ENCODE measurements around the gene CASP14. TPM values are rescaled to one million over a fixed set of nuclear protein-coding genes. Genes with fewer than 3 reads are reported as not detected.

Gene CASP14, protein sequence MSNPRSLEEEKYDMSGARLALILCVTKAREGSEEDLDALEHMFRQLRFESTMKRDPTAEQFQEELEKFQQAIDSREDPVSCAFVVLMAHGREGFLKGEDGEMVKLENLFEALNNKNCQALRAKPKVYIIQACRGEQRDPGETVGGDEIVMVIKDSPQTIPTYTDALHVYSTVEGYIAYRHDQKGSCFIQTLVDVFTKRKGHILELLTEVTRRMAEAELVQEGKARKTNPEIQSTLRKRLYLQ
- not detected for total RNA-seq

DNA sequence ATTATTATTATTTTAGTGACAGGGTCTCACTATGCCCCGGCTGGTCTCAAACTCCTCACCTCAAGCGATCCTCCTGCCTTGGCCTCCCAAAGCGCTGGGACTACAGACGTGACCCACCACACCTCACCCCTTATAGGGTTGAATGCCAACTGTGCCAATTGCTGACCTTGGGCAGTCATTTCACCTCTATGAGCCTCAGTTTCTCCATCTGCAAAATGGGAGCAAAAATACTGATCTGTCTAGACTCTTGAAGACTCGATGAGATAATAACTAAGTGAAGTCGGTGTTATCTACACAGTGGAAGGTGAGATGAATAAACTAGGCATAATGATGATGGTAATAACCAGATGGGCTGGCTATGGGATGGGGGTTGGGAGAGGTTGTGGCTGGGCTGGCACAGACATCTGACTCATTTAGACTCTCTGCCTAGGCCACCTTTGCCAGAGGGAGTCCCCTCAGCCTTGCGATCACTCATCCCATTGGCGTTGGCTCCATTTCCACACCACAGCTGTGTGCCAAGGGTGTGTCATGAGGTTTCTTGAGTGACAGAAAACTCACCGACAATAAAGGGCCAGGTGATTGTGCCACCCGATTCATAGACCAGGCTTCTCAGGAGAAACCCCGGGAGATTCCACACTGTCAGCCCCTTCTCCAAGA, at the start of gene CASP14:
TSS of gene CASP14 (plus strand) at position 596 of the 657 bp plus-strand sequence. CDS start 2,772 bp downstream, outside the sequence.
- H3K9me3 ChIP-seq: no peaks in the 10 kb centered on the region
- H3K27ac ChIP-seq: no peak within 1 kb of the TSS
- no peaks in the 10 kb centered on the region for H3K4me1 ChIP-seq
- no peak within 1 kb of the TSS for H3K4me3 ChIP-seq
- TF ChIP-seq POLR2AphosphoS5 (IDR thresholded peaks at IDR 0.05): no peak
- no peak for TF ChIP-seq EP300 (IDR thresholded peaks at IDR 0.05; ENCODE audit: low read depth)
- TF ChIP-seq POLR2A (IDR thresholded peaks at IDR 0.05): no peak
- TF ChIP-seq, protein P1, sequence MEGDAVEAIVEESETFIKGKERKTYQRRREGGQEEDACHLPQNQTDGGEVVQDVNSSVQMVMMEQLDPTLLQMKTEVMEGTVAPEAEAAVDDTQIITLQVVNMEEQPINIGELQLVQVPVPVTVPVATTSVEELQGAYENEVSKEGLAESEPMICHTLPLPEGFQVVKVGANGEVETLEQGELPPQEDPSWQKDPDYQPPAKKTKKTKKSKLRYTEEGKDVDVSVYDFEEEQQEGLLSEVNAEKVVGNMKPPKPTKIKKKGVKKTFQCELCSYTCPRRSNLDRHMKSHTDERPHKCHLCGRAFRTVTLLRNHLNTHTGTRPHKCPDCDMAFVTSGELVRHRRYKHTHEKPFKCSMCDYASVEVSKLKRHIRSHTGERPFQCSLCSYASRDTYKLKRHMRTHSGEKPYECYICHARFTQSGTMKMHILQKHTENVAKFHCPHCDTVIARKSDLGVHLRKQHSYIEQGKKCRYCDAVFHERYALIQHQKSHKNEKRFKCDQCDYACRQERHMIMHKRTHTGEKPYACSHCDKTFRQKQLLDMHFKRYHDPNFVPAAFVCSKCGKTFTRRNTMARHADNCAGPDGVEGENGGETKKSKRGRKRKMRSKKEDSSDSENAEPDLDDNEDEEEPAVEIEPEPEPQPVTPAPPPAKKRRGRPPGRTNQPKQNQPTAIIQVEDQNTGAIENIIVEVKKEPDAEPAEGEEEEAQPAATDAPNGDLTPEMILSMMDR (IDR thresholded peaks at IDR 0.05): no peak
- in situ Hi-C loops (cut with MboI; ENCODE audit: low pct_ligation_motif_present in 1 of 4, low pct_unique_long_range_greater_than_20kb in 1 of 4, low sequenced_read_pairs in 3 of 4): no loop called here
- H3K27me3 ChIP-seq: peaks cover 2% of the 10 kb centered on the region
- intact Hi-C loops (cut with DNase I; ENCODE audit: low total_unique reads): no loop called here
- no peaks in the 10 kb centered on the region for H3K36me3 ChIP-seq
- 84 to 89% methylated on average over 3 to 11 of the region's 11 CpGs for WGBS, 2 donors (ENCODE audit: low coverage in 1 of 2)
- no peak for DNase-seq

DNA sequence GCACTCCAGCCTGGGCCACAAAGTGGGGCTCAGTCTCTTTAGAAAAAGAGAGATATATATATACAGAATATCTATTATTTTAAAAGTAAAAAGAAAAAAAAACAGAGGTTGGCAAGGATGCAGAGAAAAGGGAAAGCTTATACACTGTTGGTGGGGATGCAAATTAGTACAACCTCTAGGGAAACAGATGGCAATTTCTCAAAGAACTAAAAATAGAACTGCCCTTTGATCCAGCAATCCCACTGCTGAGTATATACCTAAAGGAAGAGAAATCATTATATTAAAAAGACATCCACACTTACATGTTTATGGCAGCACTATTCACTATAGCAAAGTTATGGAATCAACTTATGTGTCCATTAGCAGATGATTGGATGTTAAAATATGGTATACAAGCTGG, 41.0 kb upstream of the CASP14 start:
- Histone ChIP-seq H3K9me3 (no peaks in the 10 kb centered on the region), H3K27ac (no peak overlapping the region), H3K4me1 (no peaks in the 10 kb centered on the region), H3K36me3 (no peaks in the 10 kb centered on the region), H3K4me3 (no peak overlapping the region), H3K27me3 (peaks cover 43% of the 10 kb centered on the region)
- in situ Hi-C loops (cut with MboI; ENCODE audit: low pct_ligation_motif_present in 1 of 4, low pct_unique_long_range_greater_than_20kb in 1 of 4, low sequenced_read_pairs in 3 of 4) (no loop called here), intact Hi-C loops (cut with DNase I; ENCODE audit: low total_unique reads) (no loop called here)
- no peak for DNase-seq
- no peak for TF ChIP-seq POLR2AphosphoS5 (IDR thresholded peaks at IDR 0.05)

DNA sequence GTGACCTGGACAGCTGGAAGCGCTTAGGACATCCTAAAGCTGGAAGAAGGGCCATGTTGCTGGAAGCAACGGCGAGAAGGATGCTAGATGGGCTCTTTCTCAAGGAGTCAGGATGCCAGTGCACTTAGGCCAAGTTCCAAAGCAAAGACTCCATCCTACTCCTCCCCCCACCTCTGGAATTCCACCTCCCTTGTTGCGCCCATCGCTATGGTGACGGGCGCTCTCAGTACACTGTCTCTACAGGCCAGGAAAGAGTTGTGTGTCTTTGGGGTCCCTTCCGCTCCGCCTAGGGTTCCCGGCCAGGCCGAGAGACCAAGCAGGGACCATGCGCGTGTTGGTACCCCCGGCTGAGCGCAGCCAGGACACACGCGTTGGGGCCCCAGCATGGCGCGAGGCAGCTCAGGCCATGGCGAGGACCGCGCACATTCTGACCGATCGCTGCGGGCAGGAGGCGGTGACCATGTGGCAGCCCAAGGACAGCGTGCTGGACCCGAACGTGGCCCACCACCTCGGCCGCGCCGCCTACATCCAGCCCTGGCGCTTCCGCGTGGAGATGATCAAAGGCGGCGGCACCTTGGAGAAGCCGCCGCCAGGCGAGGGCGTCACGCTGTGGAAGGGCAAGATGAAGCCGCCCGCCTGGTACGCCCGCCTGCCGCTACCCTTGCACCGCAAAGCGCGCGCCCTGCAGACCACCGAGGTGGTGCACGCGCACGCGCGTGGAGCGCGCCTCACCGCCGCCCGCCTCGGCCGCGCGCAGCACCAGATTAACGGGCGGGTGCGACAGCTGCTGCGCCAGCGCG, 38.6 kb upstream of the CASP14 start:
- in situ Hi-C loops (cut with MboI; ENCODE audit: low pct_ligation_motif_present in 1 of 4, low pct_unique_long_range_greater_than_20kb in 1 of 4, low sequenced_read_pairs in 3 of 4): no loop called here
- TF ChIP-seq POLR2AphosphoS5 (IDR thresholded peaks at IDR 0.05) (no peak), POLR2A (IDR thresholded peaks at IDR 0.05) (no peak), EP300 (IDR thresholded peaks at IDR 0.05; ENCODE audit: low read depth) (no peak)
- TF ChIP-seq, protein P1 (IDR thresholded peaks at IDR 0.05): no peak
- Histone ChIP-seq H3K4me3 (no peak overlapping the region), H3K27me3 (peaks cover 55% of the 10 kb centered on the region), H3K27ac (no peak overlapping the region), H3K4me1 (no peaks in the 10 kb centered on the region), H3K9me3 (no peaks in the 10 kb centered on the region), H3K36me3 (no peaks in the 10 kb centered on the region)
- no peak for DNase-seq
- intact Hi-C loops (cut with DNase I; ENCODE audit: low total_unique reads): no loop called here
- WGBS, 2 donors (ENCODE audit: low coverage in 1 of 2): 15% methylated on average over 46 of the region's 73 CpGs; no CpG with 5 or more reads in 1 of the 2 donors

DNA sequence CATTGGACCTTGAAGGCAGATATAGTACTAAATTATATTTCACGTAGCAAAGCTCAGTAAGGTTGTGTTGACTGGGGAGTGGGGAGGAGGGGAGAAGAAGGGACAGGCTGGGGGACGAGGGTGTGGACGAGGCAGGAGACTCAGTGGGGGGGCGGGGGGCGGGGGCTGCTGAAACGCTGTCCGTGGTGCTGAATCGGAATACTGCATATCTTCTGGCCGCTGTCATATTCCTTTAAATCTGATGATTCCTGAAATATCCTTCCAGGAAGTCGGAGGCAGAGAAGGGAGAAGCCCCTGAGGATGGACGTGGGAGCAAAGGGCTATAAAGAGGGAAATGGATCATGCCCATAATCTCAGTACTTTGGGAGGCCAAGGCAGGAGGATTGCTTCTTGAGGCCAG, 34.7 kb upstream of the CASP14 start:
- intact Hi-C loops (cut with DNase I; ENCODE audit: low total_unique reads): no loop called here

More for the DNA sequence above, 34.7 kb upstream of the CASP14 start:
- DNase-seq: no peak
- Histone ChIP-seq H3K27me3 (peaks cover 52% of the 10 kb centered on the region), H3K4me3 (no peak overlapping the region), H3K9me3 (no peaks in the 10 kb centered on the region), H3K4me1 (no peaks in the 10 kb centered on the region), H3K36me3 (no peaks in the 10 kb centered on the region), H3K27ac (no peak overlapping the region)
- TF ChIP-seq, protein P1 (IDR thresholded peaks at IDR 0.05): no peak
- 21 to 36% methylated on average over 7 to 10 of the region's 11 CpGs for WGBS, 2 donors (ENCODE audit: low coverage in 1 of 2)
- in situ Hi-C loops (cut with MboI; ENCODE audit: low pct_ligation_motif_present in 1 of 4, low pct_unique_long_range_greater_than_20kb in 1 of 4, low sequenced_read_pairs in 3 of 4): no loop called here
